ENCODE data around the gene TSHZ1.
"Not testable (repeated sequence)": the region's sequence is repeated elsewhere in the genome, so short reads cannot be mapped to it uniquely, and the experiment has no call there.

Gene TSHZ1

DNA sequence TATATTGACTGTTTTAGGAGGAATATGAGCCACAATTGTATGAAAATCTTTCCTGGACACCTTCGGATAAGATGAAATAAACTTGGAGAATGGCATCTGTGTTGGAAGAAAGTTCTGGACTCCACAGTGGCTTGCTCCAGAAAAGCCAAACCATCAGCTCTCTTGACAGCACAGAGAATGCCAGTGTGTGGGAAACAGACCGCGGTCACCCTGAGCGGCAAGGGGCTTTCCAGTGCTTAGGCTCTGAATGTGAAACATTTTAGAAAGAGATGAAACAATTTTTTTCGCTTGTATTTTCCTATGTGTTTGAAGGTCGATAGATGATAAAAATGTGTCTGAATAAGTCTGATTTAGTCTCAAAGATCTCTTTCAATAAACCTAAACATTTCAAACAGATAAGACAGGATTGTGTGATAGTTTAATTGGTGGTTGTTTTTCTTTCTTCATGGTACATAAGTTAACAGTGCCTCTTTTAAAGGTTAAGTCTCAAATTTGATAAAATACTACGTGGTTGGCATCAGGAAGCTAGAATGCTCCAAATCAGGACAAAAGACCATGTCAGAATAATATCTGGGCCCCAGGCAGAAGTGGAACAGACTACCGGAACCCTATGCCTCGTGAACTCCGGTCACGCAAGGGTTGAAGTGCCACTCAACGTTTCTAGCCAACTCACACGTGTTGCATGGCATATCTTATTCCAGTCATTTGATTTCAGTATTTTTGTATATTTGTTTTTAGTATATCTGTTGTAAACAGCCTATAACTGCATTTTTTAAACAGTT lies 30.6 kb upstream of the TSHZ1 start:
- no peak for DNase-seq (ENCODE audit: low read depth in 2 of 2)

DNA sequence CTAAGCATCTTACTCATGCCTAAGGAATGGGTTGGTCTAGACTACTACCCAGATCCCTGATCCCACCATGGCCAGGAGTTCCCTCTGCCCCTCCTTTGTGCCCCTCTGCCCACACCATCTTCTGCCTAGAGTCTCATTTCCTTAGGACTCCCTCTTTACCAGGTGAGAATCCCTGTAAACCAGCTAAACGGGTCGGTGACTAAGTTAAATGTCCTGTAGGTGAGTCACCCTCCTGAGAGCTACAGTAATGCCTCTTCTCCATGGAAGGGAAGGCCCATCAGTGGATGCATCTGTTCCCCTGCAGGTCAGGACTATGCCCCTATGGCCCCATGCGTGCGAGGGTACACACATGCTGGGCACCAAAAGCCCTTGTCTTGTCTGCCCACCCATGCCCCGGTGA lies 27.1 kb upstream of the TSHZ1 start:
- DNase-seq (ENCODE audit: low read depth in 2 of 2), result no peak

GRCh38 chr18:75183973-75184493 lies 26.6 kb upstream of the TSHZ1 start:
- no peak for DNase-seq (ENCODE audit: low read depth in 2 of 2)

- no peak for DNase-seq (ENCODE audit: low read depth in 2 of 2)
Observed at GRCh38 chr18:75185460-75185859, 25.1 kb upstream of the TSHZ1 start.

- DNase-seq (ENCODE audit: low read depth in 2 of 2), result not testable (repeated sequence)
Observed at GRCh38 chr18:75187702-75188101, 22.9 kb upstream of the TSHZ1 start.

DNA sequence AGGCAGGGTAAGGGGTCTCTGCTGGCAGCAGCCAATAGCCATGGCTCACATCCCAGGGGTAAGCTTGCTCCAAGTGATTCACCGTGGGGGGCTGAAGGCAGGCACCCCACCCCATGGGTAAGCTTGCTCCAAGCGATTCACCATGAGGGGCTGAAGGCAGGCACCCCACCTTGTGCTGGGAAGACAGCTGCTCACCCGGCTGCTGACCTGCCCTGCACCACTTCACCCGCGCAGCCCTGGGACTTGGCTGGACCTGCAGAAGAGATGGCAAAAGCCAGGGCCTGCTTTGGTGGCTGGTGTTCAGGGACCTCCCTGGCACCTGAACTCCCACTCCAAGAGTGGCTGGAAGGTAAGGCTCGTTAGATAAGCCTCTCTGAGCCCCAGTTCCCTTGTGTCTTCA lies 20.9 kb upstream of the TSHZ1 start:
- DNase-seq (ENCODE audit: low read depth in 2 of 2), result no peak

DNA sequence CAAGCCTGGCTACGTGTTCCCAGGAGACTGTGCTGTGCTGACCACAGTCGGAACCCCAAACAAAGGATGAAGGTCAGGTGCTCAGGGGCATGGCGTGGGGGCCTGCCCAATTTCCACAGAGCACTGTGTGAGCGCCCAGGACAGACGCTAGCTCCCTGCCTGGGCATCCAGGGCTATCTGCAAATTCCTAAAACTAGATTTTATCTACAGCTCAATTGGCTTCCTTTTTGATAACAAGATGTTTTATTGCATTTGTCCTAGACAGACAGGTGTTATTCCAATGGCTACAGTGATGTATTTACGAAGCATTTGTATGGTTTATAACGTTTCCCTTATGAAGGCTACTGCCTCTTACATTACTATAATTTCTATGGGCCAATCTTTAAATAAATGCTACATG lies 17.7 kb upstream of the TSHZ1 start:
- no peak for DNase-seq (ENCODE audit: low read depth in 2 of 2)

- no peak for DNase-seq (ENCODE audit: low read depth in 2 of 2)
Observed at GRCh38 chr18:75198036-75198435, 12.6 kb upstream of the TSHZ1 start.

DNA sequence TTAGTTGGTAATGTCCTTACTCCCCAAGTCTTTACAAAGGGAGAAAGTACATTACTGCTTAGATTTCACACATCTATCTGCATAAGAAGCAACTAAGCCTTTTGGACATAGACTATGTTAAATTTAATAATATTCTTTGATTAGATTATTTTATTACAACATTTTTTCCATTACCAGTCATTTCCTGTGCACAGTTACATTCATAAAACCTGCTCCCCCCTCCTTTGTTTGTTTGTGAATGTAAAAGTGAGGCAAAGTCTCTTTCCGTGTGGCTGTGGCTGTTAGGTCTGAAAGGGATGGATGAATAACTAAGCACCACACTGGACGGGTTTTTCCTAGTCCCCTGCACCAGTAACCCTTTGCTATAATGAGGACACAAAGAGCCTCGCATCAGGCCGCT lies 11.3 kb upstream of the TSHZ1 start:
- DNase-seq (ENCODE audit: low read depth in 2 of 2), result no peak

- DNase-seq (ENCODE audit: low read depth in 2 of 2), result no peak
Observed at GRCh38 chr18:75200071-75200470, 10.5 kb upstream of the TSHZ1 start.

GRCh38 chr18:75200605-75201280 lies 9.9 kb upstream of the TSHZ1 start:
- no peak for DNase-seq (ENCODE audit: low read depth in 2 of 2)

DNA sequence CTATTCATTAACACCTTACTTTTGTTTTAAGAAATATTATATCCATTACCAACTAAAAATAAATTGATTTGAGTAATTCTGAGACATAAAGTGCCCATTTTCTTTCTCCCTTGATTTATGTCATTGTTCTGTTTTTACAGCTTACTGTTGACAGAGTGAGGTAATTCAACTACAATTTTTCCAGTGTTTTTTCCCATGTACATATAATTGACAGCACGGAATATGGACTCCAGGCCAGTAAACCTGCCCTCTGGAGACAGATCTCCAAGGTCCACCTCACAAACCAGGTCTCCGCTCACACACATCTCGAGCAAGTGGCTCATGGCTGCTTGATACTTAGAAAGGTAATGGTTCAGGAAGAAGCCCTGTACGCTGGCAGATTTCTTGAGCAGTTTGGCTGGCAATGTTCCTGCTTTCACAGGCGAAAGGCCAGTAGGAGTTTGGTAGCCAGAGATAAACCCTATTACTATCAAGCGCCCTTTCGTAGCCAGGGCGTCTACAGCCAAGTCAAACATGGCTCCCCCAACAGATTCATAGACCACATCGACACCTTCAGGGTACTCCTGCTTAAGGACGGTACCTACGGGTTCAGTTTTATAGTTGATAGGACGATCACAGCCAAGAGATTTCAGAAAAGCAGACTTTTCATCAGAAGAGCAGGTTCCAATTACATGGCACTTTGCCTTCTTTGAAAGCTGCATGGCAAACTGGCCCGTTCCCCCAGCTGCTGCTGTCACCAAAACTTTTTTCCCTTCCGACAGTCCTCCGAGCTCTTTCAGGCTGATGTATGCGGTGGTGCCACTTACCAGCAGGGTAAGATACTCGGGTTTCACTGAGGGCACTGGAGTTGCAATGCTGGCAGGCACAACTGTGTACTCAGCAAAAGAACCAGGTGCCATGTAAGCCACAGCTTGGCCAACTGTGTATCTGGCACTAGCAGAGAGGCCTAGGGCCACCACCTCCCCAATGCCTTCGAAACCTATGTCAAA lies 9.0 kb upstream of the TSHZ1 start:
- DNase-seq (ENCODE audit: low read depth in 2 of 2), result no peak

DNA sequence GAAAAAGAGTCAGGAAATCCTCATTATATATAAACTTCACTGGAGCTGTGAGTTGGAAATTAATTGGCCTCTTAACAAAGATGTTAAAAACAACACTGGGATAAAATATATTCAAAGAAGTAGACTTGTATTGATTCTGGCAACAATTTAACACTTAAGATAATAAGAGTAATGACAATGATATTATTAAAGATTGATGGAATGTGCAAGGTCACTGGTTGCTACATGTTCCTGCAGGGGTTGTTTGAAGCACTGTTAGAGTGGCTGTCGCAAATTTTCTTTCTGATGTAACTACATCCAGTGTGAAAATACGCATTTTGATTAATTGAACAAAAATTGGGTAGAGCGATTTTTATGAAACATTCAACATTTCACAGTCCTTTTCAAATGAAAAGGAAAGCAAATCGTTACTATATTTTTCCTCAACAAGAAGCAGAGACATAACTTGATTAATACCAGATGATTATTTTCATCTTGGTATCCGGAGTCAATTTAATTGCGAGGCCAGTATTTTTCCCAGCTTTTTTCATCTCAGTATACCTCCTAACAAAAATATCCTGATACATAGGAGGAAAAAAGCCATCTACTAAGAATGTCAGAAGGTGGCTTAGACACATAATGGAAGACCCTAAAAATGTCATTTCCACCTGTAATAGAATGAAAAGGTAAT lies 7.8 kb upstream of the TSHZ1 start:
- DNase-seq (ENCODE audit: low read depth in 2 of 2), result no peak

- no peak for DNase-seq (ENCODE audit: low read depth in 2 of 2)
Observed at GRCh38 chr18:75203416-75204268, 7.0 kb upstream of the TSHZ1 start.

- DNase-seq (ENCODE audit: low read depth in 2 of 2), result no peak
Observed at GRCh38 chr18:75204269-75204731, 6.3 kb upstream of the TSHZ1 start.

DNA sequence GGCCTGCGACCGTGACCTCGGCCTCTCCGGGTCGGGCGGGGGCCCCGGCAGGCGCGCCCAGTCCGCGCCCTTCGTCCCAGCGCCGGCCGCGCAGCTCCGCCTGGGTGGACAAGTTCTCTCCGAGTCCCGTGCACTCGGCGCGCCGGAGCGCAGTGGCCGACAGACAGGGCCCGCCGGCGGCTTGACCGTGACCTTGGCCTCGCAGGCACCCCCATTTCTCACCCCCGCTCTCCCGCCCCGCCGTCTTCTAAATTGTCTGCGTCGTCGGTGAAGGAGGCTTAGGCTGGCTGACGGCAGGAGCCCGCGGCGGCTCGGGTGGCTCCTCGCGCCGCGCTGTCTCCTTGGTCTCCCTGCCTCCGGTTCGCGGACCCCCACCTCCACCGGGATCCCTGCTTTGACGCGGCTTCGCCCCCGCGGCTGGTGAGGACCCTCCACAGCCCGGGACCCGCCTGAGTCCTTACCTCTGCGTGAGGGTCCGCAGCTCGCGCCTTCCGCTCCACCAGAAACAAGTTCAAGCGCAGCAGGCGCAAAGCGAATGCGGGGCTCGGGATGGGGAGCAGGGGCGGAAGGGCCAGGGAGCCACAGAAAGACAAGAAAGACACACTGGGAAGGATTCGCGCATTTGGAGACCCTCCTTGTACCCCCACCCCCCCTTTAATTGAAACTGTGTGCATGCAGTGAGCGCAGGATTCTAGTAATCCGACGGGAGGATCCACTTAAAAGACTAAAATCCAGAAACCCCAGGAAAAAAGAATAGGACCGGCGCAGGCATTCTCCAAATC lies 5.7 kb upstream of the TSHZ1 start:
- no peak for DNase-seq (ENCODE audit: low read depth in 2 of 2)

GRCh38 chr18:75205514-75206132 lies 5.0 kb upstream of the TSHZ1 start:
- no peak for DNase-seq (ENCODE audit: low read depth in 2 of 2)

DNA sequence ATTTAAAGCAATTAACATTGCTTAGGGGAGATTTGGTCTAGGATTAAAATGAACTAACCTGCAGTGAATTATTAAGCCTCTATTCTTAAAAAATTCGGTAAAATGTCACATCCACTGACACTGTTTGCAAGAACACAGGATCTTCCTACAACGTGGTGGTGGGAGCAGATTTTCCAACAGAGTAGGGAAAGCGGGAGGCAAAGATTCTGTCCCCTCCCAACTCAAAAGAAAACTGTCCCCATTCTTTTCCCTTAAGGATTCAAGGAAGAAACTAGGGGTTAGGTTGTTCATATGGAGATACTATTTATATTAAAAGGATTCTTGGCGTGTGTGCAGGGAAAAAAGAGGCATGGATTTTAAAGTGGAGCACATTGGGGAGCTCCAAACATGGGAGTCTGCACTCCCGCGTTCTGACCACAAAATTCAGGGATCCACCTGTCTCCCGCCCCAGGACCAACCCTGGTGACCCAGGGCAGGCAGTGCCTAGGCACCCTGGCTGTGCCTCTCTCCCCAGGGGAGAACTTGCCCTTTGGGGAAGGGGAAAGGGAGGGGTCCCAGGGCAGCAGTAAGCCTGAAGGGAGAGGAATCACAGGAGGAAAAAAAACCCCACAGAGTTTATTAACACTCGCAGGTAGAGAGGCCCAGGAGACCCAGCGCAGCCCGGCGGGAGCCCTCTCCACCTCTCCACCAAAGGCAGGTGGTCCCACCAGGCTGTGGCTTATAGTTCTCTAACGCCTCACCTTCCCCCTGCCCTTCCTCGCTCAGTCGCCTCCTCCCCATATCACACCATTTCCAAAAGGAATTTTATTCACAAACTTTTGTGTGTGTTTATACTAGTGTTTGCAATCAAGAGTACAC lies 3.9 kb upstream of the TSHZ1 start:
- no peak for DNase-seq (ENCODE audit: low read depth in 2 of 2)

Data from stimulated activated CD8-positive, alpha-beta memory T cell treated with anti-CD3 and anti-CD28 coated beads, Interleukin-15, amount 100 ng/mL, for 48 hours (primary cell).